PC-3 (cell line): ENCODE measurements around the gene ATP2B2. TPM values are rescaled to one million over a fixed set of nuclear protein-coding genes. Genes with fewer than 3 reads are reported as not detected.

Experiments used
- ATAC-seq: fragments of 200-7000 bp; cut with Tn5 transposase; 2 replicates; pipeline ENCODE4 v1.9.1; 2020; ENCODE audit warnings: mild to moderate bottlenecking, moderate library complexity
- BruUV-seq: library from RNA; stranded (reverse); fragments of 400-500 nt; replicated peaks from 2 replicates; lab custom pipeline; 2021; lab: Mats Ljungman, UMichigan
- CTCF ChIA-PET: fragments of 300-600 bp; sonication (Branson Sonifier 250); formaldehyde crosslinking; loops from one replicate; lab custom pipeline; 2022; ENCODE audit warnings: antibody characterized with exemption; lab: Charles Lee
- POLR2A ChIA-PET: fragments of 300-600 bp; sonication (Branson Sonifier 250); formaldehyde crosslinking; loops from one replicate; lab custom pipeline; 2022; ENCODE audit warnings: antibody characterized with exemption; ENCODE audit not compliant: unreplicated experiment; lab: Charles Lee
- DNase-seq: peaks from one replicate; pipeline ENCODE4 v3.0.0-alpha.2; 2015
- H2AFZ ChIP-seq: fragments of 300-600 bp; sonication (generic); 2 replicates; pipeline ENCODE4 v1.6.0; 2016; ENCODE audit warnings: antibody characterized with exemption, low read length
- H3F3A ChIP-seq: fragments of 300-600 bp; sonication (generic); one replicate; pipeline ENCODE4 v1.6.0; 2017; ENCODE audit warnings: antibody characterized with exemption, low read length, control low read depth, mild to moderate bottlenecking; ENCODE audit not compliant: unreplicated experiment
- H3K27ac ChIP-seq: fragments of 300-600 bp; sonication (generic); 2 replicates; pipeline ENCODE4 v1.5.1; 2016; ENCODE audit warnings: mild to moderate bottlenecking, low read length
- H3K27me3 ChIP-seq: fragments of 300-600 bp; sonication (generic); 2 replicates; pipeline ENCODE4 v1.6.1; 2016; ENCODE audit warnings: low read length, mixed read lengths
- H3K36me3 ChIP-seq: fragments of 300-600 bp; sonication (generic); 2 replicates; pipeline ENCODE4 v1.6.1; 2016; ENCODE audit warnings: low read depth, mixed run types, low read length, mixed read lengths
- H3K4me1 ChIP-seq: fragments of 300-600 bp; sonication (generic); 2 replicates; pipeline ENCODE4 v1.5.1; 2016; ENCODE audit warnings: low read length; ENCODE audit not compliant: insufficient read depth
- H3K4me2 ChIP-seq: fragments of 300-600 bp; sonication (generic); 2 replicates; pipeline ENCODE4 v1.6.0; 2016; ENCODE audit warnings: low read length
- H3K4me3 ChIP-seq: fragments of 300-600 bp; sonication (generic); 2 replicates; pipeline ENCODE4 v1.5.1; 2016; ENCODE audit warnings: mild to moderate bottlenecking, low read length, mixed read lengths
- H3K79me2 ChIP-seq: fragments of 300-600 bp; sonication (generic); 2 replicates; pipeline ENCODE4 v1.6.1; 2017; ENCODE audit warnings: low read length, mixed read lengths
- H3K9ac ChIP-seq: fragments of 300-600 bp; sonication (generic); 2 replicates; pipeline ENCODE4 v1.6.0; 2016; ENCODE audit warnings: mild to moderate bottlenecking, low read length
- H3K9me2 ChIP-seq: fragments of 300-600 bp; sonication (generic); replicated peaks from 2 replicates; pipeline ENCODE4 v1.6.1; 2016; ENCODE audit warnings: mixed run types, low read length, mixed read lengths
- H3K9me3 ChIP-seq: fragments of 300-600 bp; sonication (generic); 2 replicates; pipeline ENCODE4 v1.6.1; 2016; ENCODE audit warnings: low read length, mixed read lengths
- H4K20me1 ChIP-seq: fragments of 300-600 bp; sonication (generic); 2 replicates; pipeline ENCODE4 v1.6.1; 2016; ENCODE audit warnings: low read length, mixed read lengths
- CTCF ChIP-seq: fragments of 300-600 bp; sonication (generic); conservative IDR thresholded peaks from 2 replicates; pipeline ENCODE4 v1.5.1; 2017; ENCODE audit warnings: antibody characterized with exemption, low read depth, mild to moderate bottlenecking, low read length
- EZH2 ChIP-seq: fragments of 300-600 bp; sonication (generic); IDR thresholded peaks from one replicate; pipeline ENCODE4 v1.6.1; 2017; ENCODE audit warnings: antibody characterized with exemption, mild to moderate bottlenecking, low read length; ENCODE audit not compliant: unreplicated experiment
- EZH2phosphoT487 ChIP-seq: fragments of 300-600 bp; sonication (generic); IDR thresholded peaks from 2 replicates; pipeline ENCODE4 v1.6.1; 2018; ENCODE audit warnings: mild to moderate bottlenecking, antibody characterized with exemption, low read length, borderline replicate concordance
- intact Hi-C: fragments of 100-400 bp; cut with micrococcal nuclease; formaldehyde crosslinking; loops from 2 replicates; pipeline ENCODE4 v1.9.0; 2023
- total RNA-seq: library from RNA; depleted of rRNA; stranded (reverse); fragments of >200 nt; gene quantifications from 2 replicates; pipeline ENCODE4 v1.2.3, GENCODE V29; 2014

ATP2B2 gene
- total RNA-seq, 1 experiment from 2014 or later = not detected

DNA sequence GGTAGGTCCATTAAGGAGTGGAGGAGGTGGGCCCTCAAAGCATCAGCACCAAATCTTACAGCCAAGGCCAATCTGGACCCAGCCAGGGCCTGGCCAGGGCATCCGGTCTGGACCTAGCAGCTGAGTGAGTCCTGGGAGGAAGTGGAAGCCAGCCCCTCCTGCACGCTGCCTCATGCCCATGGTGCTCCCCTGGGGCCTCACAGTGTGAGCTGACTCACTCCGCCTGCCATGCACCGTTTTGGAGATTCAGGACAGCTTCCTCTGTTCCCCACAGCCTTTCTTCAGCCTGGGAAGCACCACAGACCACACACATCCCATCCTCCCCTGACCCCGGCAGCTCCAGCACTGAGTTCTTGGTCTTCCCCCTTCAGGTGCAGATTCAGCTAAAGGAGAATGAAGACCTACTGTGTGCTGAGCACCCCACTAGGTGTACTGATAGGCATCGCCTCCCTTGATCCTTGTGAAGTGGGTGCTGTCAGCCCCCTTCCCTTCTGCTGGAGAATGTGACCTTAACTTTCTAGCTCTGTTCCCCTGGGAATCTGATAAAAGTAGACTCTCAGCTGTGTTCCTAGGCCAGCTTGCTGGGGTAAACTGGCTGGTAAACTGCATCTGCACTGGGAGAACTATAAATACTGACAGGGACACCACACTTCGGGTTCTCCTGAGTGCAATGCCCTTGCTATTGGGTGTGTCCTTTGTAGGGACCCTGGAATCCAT, 147.6 kb downstream of the ATP2B2 start:
- peak overlapping the region; percentile 80 for H3K27ac ChIP-seq
- no peaks in the 10 kb centered on the region for H4K20me1 ChIP-seq
- H3K9ac ChIP-seq = peak overlapping the region; percentile 49; the same call in 1 of the 2 replicates
- DNase-seq (peak; percentile 56), ATAC-seq (peak; percentile 50)
- no TSS peak for BruUV-seq
- no peaks in the 10 kb centered on the region for H3K36me3 ChIP-seq
- CTCF ChIA-PET = no interaction called here
- no peaks in the 10 kb centered on the region for H3K27me3 ChIP-seq
- no peak overlapping the region for H3K4me2 ChIP-seq
- intact Hi-C loops = no loop called here
- no peaks in the 10 kb centered on the region for H3K9me3 ChIP-seq
- H3K79me2 ChIP-seq = no peaks in the 10 kb centered on the region
- H3K4me3 ChIP-seq = no peak overlapping the region
- TF ChIP-seq CTCF (no peak), EZH2 (no peak), EZH2phosphoT487 (no peak)
- no peaks in the 10 kb centered on the region for H3K9me2 ChIP-seq
- POLR2A ChIA-PET = interaction anchor here (0.6 to 1.3 kb wide), 2 partner anchors 9 to 112 kb away, joined by 4 to 9 read pairs; no protein-coding TSS in a partner anchor
- H2AFZ ChIP-seq = no peak overlapping the region
- no peaks in the 10 kb centered on the region for H3F3A ChIP-seq
- peaks cover 39% of the 10 kb centered on the region for H3K4me1 ChIP-seq

- POLR2A ChIA-PET = interaction anchor here (0.6 to 1.3 kb wide), 2 partner anchors 10 to 113 kb away, joined by 4 to 9 read pairs; no protein-coding TSS in a partner anchor
- CTCF ChIA-PET = no interaction called here
These were observed 148.3 kb downstream of the ATP2B2 start for GRCh38 chr3:10357095-10357494.

More at GRCh38 chr3:10357095-10357494, 148.3 kb downstream of the ATP2B2 start:
- DNase-seq (no peak), ATAC-seq (no peak)
- Histone ChIP-seq H3K9me2 (no peaks in the 10 kb centered on the region), H3K79me2 (no peaks in the 10 kb centered on the region), H3F3A (no peaks in the 10 kb centered on the region), H3K27ac (peak overlapping the region; percentile 80), H3K27me3 (no peaks in the 10 kb centered on the region), H3K4me3 (no peak overlapping the region), H3K4me2 (no peak overlapping the region; the same call in 1 of the 2 replicates), H2AFZ (no peak overlapping the region), H3K9ac (peak overlapping the region; percentile 49), H3K4me1 (peaks cover 46% of the 10 kb centered on the region), H3K36me3 (no peaks in the 10 kb centered on the region), H4K20me1 (no peaks in the 10 kb centered on the region), H3K9me3 (no peaks in the 10 kb centered on the region)
- TF ChIP-seq EZH2phosphoT487 = no peak
- TF ChIP-seq EZH2 = no peak
- no peak for TF ChIP-seq CTCF
- no TSS peak for BruUV-seq
- intact Hi-C loops = no loop called here
